ENCODE results near the gene GJD3. TPM values are rescaled to one million over a fixed set of nuclear protein-coding genes. Genes with fewer than 3 reads are reported as not detected.

GJD3 gene
- polyA plus RNA-seq, 1 donor from 2014 or later = not detected

GRCh38 chr17:40349477-40349894 is 15.1 kb downstream of the GJD3 start:
- Histone ChIP-seq H3K79me2 (replicated peaks; ENCODE audit: insufficient read depth, low read length) (peaks cover 36% of the 10 kb centered on the region), H3K9me2 (ENCODE audit: insufficient read depth, low read length) (no peaks in the 10 kb centered on the region), H3K9me3 (ENCODE audit: low read length) (no peaks in the 10 kb centered on the region), H3K27me3 (ENCODE audit: insufficient read depth, low read depth, low read length) (no peaks in the 10 kb centered on the region), H3K27ac (ENCODE audit: low read length) (peak overlapping the region; percentile 99), H4K20me1 (ENCODE audit: insufficient read depth) (no peaks in the 10 kb centered on the region), H3F3A (ENCODE audit: insufficient read depth, low read length, poor library complexity, severe bottlenecking) (no peaks in the 10 kb centered on the region), H2AFZ (ENCODE audit: low read depth, low read length) (no peak overlapping the region), H3K36me3 (ENCODE audit: insufficient read depth, low read length) (no peaks in the 10 kb centered on the region), H3K4me3 (ENCODE audit: low read length) (peak overlapping the region; percentile 64), H3K4me2 (ENCODE audit: low read length) (peak overlapping the region; percentile 66), H3K9ac (ENCODE audit: low read length) (peak overlapping the region; percentile 90)
- TF ChIP-seq MXI1 (conservative IDR thresholded peaks at IDR 0.05; ENCODE audit: poor library complexity, severe bottlenecking) (no peak), TAF1 (IDR thresholded peaks at IDR 0.05; ENCODE audit: low read depth) (no peak), EZH2 (IDR thresholded peaks at IDR 0.05; ENCODE audit: borderline replicate concordance, insufficient read depth, low read length, poor library complexity, severe bottlenecking) (no peak)

GRCh38 chr17:40348562-40349476 is 15.7 kb downstream of the GJD3 start:
- no peaks in the 10 kb centered on the region for H3K27me3 ChIP-seq (ENCODE audit: insufficient read depth, low read depth, low read length)
- no peaks in the 10 kb centered on the region for H3K9me2 ChIP-seq (ENCODE audit: insufficient read depth, low read length)
- H3K9me3 ChIP-seq (ENCODE audit: low read length) = no peaks in the 10 kb centered on the region
- H3F3A ChIP-seq (ENCODE audit: insufficient read depth, low read length, poor library complexity, severe bottlenecking) = no peaks in the 10 kb centered on the region
- H3K4me3 ChIP-seq (ENCODE audit: low read length) = peak overlapping the region; percentile 64
- no peaks in the 10 kb centered on the region for H3K36me3 ChIP-seq (ENCODE audit: insufficient read depth, low read length)
- no peaks in the 10 kb centered on the region for H4K20me1 ChIP-seq (ENCODE audit: insufficient read depth)
- no peak overlapping the region for H3K4me2 ChIP-seq (ENCODE audit: low read length)
- H3K27ac ChIP-seq (ENCODE audit: low read length) = peak overlapping the region; percentile 99
- peaks cover 42% of the 10 kb centered on the region for H3K79me2 ChIP-seq (replicated peaks; ENCODE audit: insufficient read depth, low read length)
- no peak overlapping the region for H2AFZ ChIP-seq (ENCODE audit: low read depth, low read length)
- no peak for TF ChIP-seq EZH2 (IDR thresholded peaks at IDR 0.05; ENCODE audit: borderline replicate concordance, insufficient read depth, low read length, poor library complexity, severe bottlenecking)
- no peak for TF ChIP-seq RAD21 (conservative IDR thresholded peaks at IDR 0.05)
- no peak for TF ChIP-seq POLR2AphosphoS5 (IDR thresholded peaks at IDR 0.05)
- TF ChIP-seq MXI1 (conservative IDR thresholded peaks at IDR 0.05; ENCODE audit: poor library complexity, severe bottlenecking) = no peak
- TF ChIP-seq SMC3 (conservative IDR thresholded peaks at IDR 0.05; ENCODE audit: poor library complexity) = no peak
- TF ChIP-seq TAF1 (IDR thresholded peaks at IDR 0.05; ENCODE audit: low read depth) = no peak
- TF ChIP-seq EP300 (conservative IDR thresholded peaks at IDR 0.05; ENCODE audit: poor library complexity, severe bottlenecking) = no peak
- no peak for TF ChIP-seq CTCF (IDR thresholded peaks at IDR 0.05; ENCODE audit: poor library complexity, severe bottlenecking)
- no peak for TF ChIP-seq REST (IDR thresholded peaks at IDR 0.05; ENCODE audit: borderline replicate concordance)
- H3K9ac ChIP-seq (ENCODE audit: low read length) = peak overlapping the region; percentile 90

All from neural cell (in vitro differentiated cells).